PFSK-1 (cell line): ENCODE data around the gene PTBP1.

Experiments
- FOXP2 ChIP-seq: optimal IDR thresholded peaks from 2 replicates; pipeline ENCODE3; 2011; ENCODE audit warnings: borderline replicate concordance, control low read depth, inconsistent platforms; ENCODE audit not compliant: insufficient read depth; ENCODE audit errors: extremely low read length, extremely low read depth
- POLR2AphosphoS5 ChIP-seq: IDR thresholded peaks from 2 replicates; pipeline ENCODE4 v1.6.1; 2012; ENCODE audit warnings: low read depth, mild to moderate bottlenecking, control low read depth, low read length, moderate library complexity
- REST ChIP-seq, 2 experiments: IDR thresholded peaks; 2 replicates each; pipeline versions ENCODE4 v1.6.1 to v1.8.0; 2011 to 2012; ENCODE audit warnings: low read depth in 2 of 2, low read length in 2 of 2, control low read depth in 1 of 2, inconsistent platforms in 1 of 2, mild to moderate bottlenecking in 1 of 2, moderate library complexity in 1 of 2; ENCODE audit not compliant: insufficient read depth in 1 of 2
- SIN3A ChIP-seq: IDR thresholded peaks from 2 replicates; pipeline ENCODE4 v1.6.1; 2012; ENCODE audit warnings: mild to moderate bottlenecking, low read length, moderate library complexity, borderline replicate concordance; ENCODE audit not compliant: insufficient read depth
- TAF1 ChIP-seq: IDR thresholded peaks from 2 replicates; pipeline ENCODE4 v1.6.1; 2012; ENCODE audit warnings: low read length, control low read depth, borderline replicate concordance; ENCODE audit not compliant: insufficient read depth

GRCh38 chr19:788686-788982 is 8.6 kb upstream of the PTBP1 start:
- TF ChIP-seq REST (IDR thresholded peaks at IDR 0.05; ENCODE audit: insufficient read depth in 1 of 2, low read depth in 2 of 2, low read length in 2 of 2) (no peak), POLR2AphosphoS5 (no peak), FOXP2 (peak; percentile 19), TAF1 (no peak), SIN3A (no peak)
